Keratinocyte (primary cell): ENCODE measurements around the gene NANOS1. TPM values are rescaled to one million over a fixed set of nuclear protein-coding genes. Genes with fewer than 3 reads are reported as not detected.

ENCODE experiments used
- DNase-seq: peaks from one replicate; pipeline ENCODE4 v3.0.0-alpha.2; 2011; ENCODE audit warnings: low read depth, missing footprints, low spot score
- FAIRE-seq: peaks from 2 replicates; lab custom pipeline; 2011; peaks lifted over from hg19 to GRCh38; lab: Jason Lieb, UNC
- H2AFZ ChIP-seq: 2 replicates; pipeline ENCODE4 v1.6.0; 2012; ENCODE audit warnings: low read length, control low read depth, inconsistent platforms; ENCODE audit not compliant: control insufficient read depth
- H3K27ac ChIP-seq: 2 replicates; pipeline ENCODE4 v1.5.1; 2011; ENCODE audit warnings: low read length; ENCODE audit not compliant: control insufficient read depth, insufficient read depth
- H3K27me3 ChIP-seq: 3 replicates; pipeline ENCODE4 v1.6.0; 2011; ENCODE audit warnings: low read length; ENCODE audit not compliant: control insufficient read depth, insufficient read depth; ENCODE audit errors: extremely low read depth
- H3K36me3 ChIP-seq, 2 experiments: 2 replicates in 1 of 2; 3 replicates in 1 of 2; pipeline ENCODE4 v1.5.1; 2011; ENCODE audit warnings: low read length in 2 of 2, mild to moderate bottlenecking in 1 of 2; ENCODE audit not compliant: control insufficient read depth in 2 of 2, insufficient read depth in 2 of 2; ENCODE audit errors: extremely low read depth in 1 of 2
- H3K4me1 ChIP-seq: 3 replicates; pipeline ENCODE4 v1.5.1; 2011; ENCODE audit warnings: low read length; ENCODE audit not compliant: control insufficient read depth, insufficient read depth; ENCODE audit errors: extremely low read depth
- H3K4me2 ChIP-seq: 3 replicates; pipeline ENCODE4 v1.6.0; 2011; ENCODE audit warnings: low read depth, low read length; ENCODE audit not compliant: control insufficient read depth, insufficient read depth; ENCODE audit errors: extremely low read depth
- H3K4me3 ChIP-seq, 3 experiments: fragments of 200-600 bp in 1 of 3; sonication (generic) in 1 of 3; 2 replicates in 2 of 3; 3 replicates in 1 of 3; pipeline ENCODE4 v1.5.1; 2011 to 2016; ENCODE audit warnings: low read length in 3 of 3, mild to moderate bottlenecking in 3 of 3, control low read depth in 2 of 3, inconsistent platforms in 1 of 3, low read depth in 1 of 3, mixed read lengths in 1 of 3, mixed run types in 1 of 3, moderate library complexity in 1 of 3; ENCODE audit not compliant: control insufficient read depth in 2 of 3, insufficient read depth in 2 of 3; ENCODE audit errors: extremely low read depth in 1 of 3
- H3K79me2 ChIP-seq: 2 replicates; pipeline ENCODE4 v1.6.0; 2012; ENCODE audit warnings: low read length; ENCODE audit not compliant: control insufficient read depth, insufficient read depth
- H3K9ac ChIP-seq: 3 replicates; pipeline ENCODE4 v1.6.0; 2011; ENCODE audit warnings: low read length; ENCODE audit not compliant: control insufficient read depth, insufficient read depth; ENCODE audit errors: extremely low read depth
- H3K9me1 ChIP-seq: 3 replicates; pipeline ENCODE4 v1.6.0; 2011; ENCODE audit warnings: low read length; ENCODE audit not compliant: control insufficient read depth, insufficient read depth; ENCODE audit errors: extremely low read depth
- H3K9me3 ChIP-seq: 2 replicates; pipeline ENCODE4 v1.5.1; 2012; ENCODE audit warnings: low read depth, low read length; ENCODE audit not compliant: control insufficient read depth
- H4K20me1 ChIP-seq: 3 replicates; pipeline ENCODE4 v1.6.0; 2011; ENCODE audit warnings: low read length; ENCODE audit not compliant: control insufficient read depth, insufficient read depth; ENCODE audit errors: extremely low read depth
- CTCF ChIP-seq, 3 experiments: IDR thresholded peaks in 1 of 3; conservative IDR thresholded peaks in 1 of 3; optimal IDR thresholded peaks in 1 of 3; 2 replicates in 2 of 3; 3 replicates in 1 of 3; pipeline versions ENCODE3 to v1.5.1; 2011; ENCODE audit warnings: low read length in 3 of 3, mild to moderate bottlenecking in 3 of 3, moderate library complexity in 2 of 3, control low read depth in 1 of 3, inconsistent platforms in 1 of 3; ENCODE audit not compliant: insufficient read depth in 2 of 3; ENCODE audit errors: extremely low read depth in 1 of 3
- EZH2 ChIP-seq: IDR thresholded peaks from one replicate; pipeline ENCODE4 v1.6.1; 2012; ENCODE audit warnings: inconsistent platforms, mild to moderate bottlenecking, low read length, moderate library complexity
- dilution Hi-C: fragments of 300-500 bp; cut with MboI; formaldehyde crosslinking; loops from one replicate; pipeline ENCODE4 v1.7.0; 2020; ENCODE audit warnings: low sequenced_read_pairs; ENCODE audit not compliant: extremely low pct_ligation_motif_present
- polyA plus RNA-seq, 5 experiments: library from polyadenylated mRNA; depleted of rRNA in 3 of 5; stranded (reverse) in 3 of 5; stranded (forward) in 1 of 5; unstranded in 1 of 5; fragments of >200 nt; gene quantifications; 1 replicate in 1 of 5; 2 replicates in 3 of 5; 3 replicates in 1 of 5; pipeline versions ENCODE4 v1.2.1 to v1.2.3, GENCODE V29; 2011 to 2012; ENCODE audit warnings: missing spikeins in 2 of 5, low read depth in 1 of 5, low replicate concordance in 1 of 5

NANOS1 gene
- polyA plus RNA-seq, 1 donor (not counting 4 experiments of a cell fraction or from before 2014, with no cell fraction given) = 2.1 TPM

GRCh38 chr10:119059557-119059956, 30.0 kb downstream of the NANOS1 start:
- dilution Hi-C loops = no loop called here
- DNase-seq (no peak), FAIRE-seq (peak; percentile 61)
- H3K9me1 ChIP-seq = no peaks in the 10 kb centered on the region
- H3K27me3 ChIP-seq = no peaks in the 10 kb centered on the region
- no peak overlapping the region for H3K4me3 ChIP-seq
- no peaks in the 10 kb centered on the region for H3K9me3 ChIP-seq
- no peak overlapping the region for H3K27ac ChIP-seq
- peaks cover 2% of the 10 kb centered on the region for H4K20me1 ChIP-seq
- TF ChIP-seq CTCF (optimal IDR thresholded peaks at IDR 0.05 in 1 of 3, IDR thresholded peaks at IDR 0.05 in 1 of 3, conservative IDR thresholded peaks at IDR 0.05 in 1 of 3; ENCODE audit: extremely low read depth in 1 of 3, insufficient read depth in 2 of 3, low read length in 3 of 3) = no peak
- TF ChIP-seq EZH2 = no peak
- H3K4me2 ChIP-seq = no peak overlapping the region
- no peak overlapping the region for H3K9ac ChIP-seq
- H3K4me1 ChIP-seq = no peaks in the 10 kb centered on the region
- no peak overlapping the region for H2AFZ ChIP-seq
- H3K79me2 ChIP-seq = peaks cover 80% of the 10 kb centered on the region
- peaks cover 39 to 56% of the 10 kb centered on the region in 2 experiments for H3K36me3 ChIP-seq

- no peak for TF ChIP-seq EZH2
- no peak for TF ChIP-seq CTCF (optimal IDR thresholded peaks at IDR 0.05 in 1 of 3, IDR thresholded peaks at IDR 0.05 in 1 of 3, conservative IDR thresholded peaks at IDR 0.05 in 1 of 3; ENCODE audit: extremely low read depth in 1 of 3, insufficient read depth in 2 of 3, low read length in 3 of 3)
- peaks cover 41 to 61% of the 10 kb centered on the region in 2 experiments for H3K36me3 ChIP-seq
- no peak overlapping the region for H3K9ac ChIP-seq
- no peak overlapping the region for H2AFZ ChIP-seq
- H3K79me2 ChIP-seq = peaks cover 80% of the 10 kb centered on the region
- H3K9me3 ChIP-seq = no peaks in the 10 kb centered on the region
- H3K9me1 ChIP-seq = no peaks in the 10 kb centered on the region
- no peak for DNase-seq
- FAIRE-seq = no peak
- no peak overlapping the region for H3K4me2 ChIP-seq
- H3K27me3 ChIP-seq = no peaks in the 10 kb centered on the region
- no peaks in the 10 kb centered on the region for H3K4me1 ChIP-seq
- no peak overlapping the region for H3K27ac ChIP-seq
- dilution Hi-C loops = no loop called here
- no peak overlapping the region for H3K4me3 ChIP-seq
- H4K20me1 ChIP-seq = peaks cover 2% of the 10 kb centered on the region
Measured at GRCh38 chr10:119060107-119060506, 30.6 kb downstream of the NANOS1 start.
